Hepatic stellate cell (primary cell): ENCODE measurements around the gene UTF1.

Experiments
- DNase-seq: peaks from one replicate; pipeline ENCODE4 v3.0.0; 2011; ENCODE audit warnings: low spot score

UTF1 gene

GRCh38 chr10:133230044-133230361, at the start of gene UTF1:
TSS of gene UTF1 (plus strand) at chr10:133230217. CDS start at chr10:133230289, 72 bp downstream.
- no peak for DNase-seq

- DNase-seq = no peak
Measured at GRCh38 chr10:133180965-133181639, 48.9 kb upstream of the UTF1 start.

DNA sequence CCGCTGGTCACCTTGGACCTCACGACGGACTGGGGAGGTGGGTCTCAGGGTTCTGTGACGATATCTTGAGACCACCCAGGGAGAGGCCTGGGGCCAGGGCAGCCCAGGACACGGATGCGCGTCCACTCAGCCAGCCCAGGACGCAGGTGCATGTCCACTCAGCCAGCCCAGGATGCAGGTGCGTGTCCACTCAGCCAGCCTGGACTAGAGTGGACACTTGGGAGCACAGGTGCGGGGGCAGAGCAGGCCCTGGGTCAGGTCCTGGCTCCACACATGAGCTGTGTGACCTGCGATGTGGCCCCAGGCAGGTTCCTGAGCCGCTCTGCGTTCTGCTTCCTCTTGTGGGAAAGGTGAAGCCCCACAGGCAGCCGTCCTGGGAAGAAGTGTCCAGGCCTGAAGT, 47.8 kb upstream of the UTF1 start:
- no peak for DNase-seq

GRCh38 chr10:133182791-133183645, 47.0 kb upstream of the UTF1 start:
- DNase-seq = no peak

DNA sequence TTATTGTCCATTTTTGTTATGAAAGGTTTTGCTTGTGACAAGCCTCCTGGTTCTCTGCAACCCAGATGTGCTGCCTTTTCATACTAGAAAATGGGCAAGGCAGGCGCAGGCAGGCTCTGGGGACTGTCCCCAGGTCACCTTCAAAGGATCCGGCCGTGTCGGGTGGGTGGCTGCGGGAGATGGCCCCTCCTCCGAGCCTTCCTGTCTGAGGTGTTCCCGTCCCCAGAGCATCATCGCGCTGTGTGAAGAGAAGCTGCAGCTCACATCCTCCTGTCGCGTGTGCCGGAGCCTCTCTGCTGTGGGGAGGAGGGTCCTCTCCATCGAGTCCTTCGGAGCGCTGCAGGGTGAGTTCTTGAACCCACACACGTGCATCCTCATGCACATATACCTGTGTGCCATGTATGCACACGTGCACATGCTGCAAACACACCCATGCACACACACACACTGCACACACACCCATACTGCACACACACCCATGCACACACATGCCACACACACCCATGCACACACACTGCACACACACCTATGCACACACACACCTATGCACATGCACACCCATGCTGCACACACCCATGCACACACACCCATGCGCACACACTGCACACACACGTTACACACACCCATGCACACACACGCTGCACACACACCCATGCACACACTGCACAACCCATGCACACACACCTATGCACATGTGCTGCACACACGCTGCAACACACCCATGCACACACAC, 46.2 kb upstream of the UTF1 start:
- DNase-seq = no peak

GRCh38 chr10:133184591-133185244, 45.3 kb upstream of the UTF1 start:
- DNase-seq = no peak

GRCh38 chr10:133185421-133185820, 44.6 kb upstream of the UTF1 start:
- DNase-seq = no peak

GRCh38 chr10:133185916-133186315, 44.1 kb upstream of the UTF1 start:
- DNase-seq = no peak

GRCh38 chr10:133186416-133187090, 43.5 kb upstream of the UTF1 start:
- DNase-seq = no peak

GRCh38 chr10:133187091-133187905, 42.7 kb upstream of the UTF1 start:
- no peak for DNase-seq

- no peak for DNase-seq
Measured at GRCh38 chr10:133187906-133188681, 41.9 kb upstream of the UTF1 start.

DNA sequence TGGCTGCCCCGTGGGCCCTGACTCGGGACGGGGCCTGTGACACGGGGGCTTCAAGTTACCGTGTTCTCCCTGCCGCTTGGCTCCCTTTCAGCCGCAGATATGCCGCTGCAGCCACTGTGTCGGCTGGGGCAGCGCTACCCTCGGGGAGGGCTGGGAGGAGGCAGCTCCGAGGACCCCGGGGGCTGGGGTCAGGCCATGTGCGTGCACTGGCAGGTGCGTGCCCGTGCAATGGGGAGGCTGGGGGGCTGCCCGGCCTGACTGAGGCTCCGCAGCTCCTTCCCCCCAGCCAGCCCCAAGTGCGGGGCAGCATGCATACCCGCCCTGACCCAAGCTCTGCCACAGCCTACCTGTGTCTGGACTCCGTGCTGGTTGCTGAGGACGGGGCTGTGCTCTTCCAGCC, 40.8 kb upstream of the UTF1 start:
- DNase-seq = no peak

DNA sequence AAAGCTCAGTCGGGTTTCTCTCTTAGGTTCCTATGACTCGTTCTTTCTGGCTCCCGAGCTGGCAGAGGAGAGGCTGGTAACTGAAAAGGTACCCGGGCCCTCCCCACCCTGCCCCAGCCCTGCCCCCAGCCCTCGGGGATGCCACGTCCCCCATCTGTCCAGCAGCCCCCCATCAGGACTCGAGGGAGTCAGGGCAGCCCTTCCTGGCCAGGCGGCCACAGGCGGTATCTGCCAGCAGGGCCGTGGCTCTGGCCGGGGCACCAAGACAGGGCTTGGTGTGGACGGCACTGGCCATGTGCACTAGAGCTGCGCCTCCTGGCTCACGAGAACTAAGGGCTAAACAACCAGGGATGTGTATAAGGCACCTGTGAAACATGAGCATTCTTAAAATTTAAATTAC, 40.3 kb upstream of the UTF1 start:
- DNase-seq = no peak

- no peak for DNase-seq
Measured at GRCh38 chr10:133190225-133190624, 39.8 kb upstream of the UTF1 start.

DNA sequence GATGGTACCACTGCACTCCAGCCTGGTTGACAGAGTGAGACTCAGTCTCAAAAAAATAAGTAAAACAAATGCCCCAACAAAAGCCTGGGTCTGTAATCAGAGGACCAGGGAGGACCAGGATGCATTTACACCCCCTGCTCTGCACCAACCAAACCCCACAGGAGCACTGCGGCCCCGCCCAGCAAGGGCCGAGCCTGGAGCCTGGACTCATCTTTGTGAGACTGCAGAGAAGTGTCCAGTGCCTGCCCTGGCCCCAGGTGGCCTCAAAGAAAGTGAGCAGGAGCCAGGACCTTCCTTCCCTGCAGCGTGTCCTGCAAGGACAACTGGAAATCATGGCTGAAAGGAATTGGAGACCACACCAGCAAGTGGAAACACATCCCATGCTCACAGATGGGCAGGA, 38.4 kb upstream of the UTF1 start:
- no peak for DNase-seq

DNA sequence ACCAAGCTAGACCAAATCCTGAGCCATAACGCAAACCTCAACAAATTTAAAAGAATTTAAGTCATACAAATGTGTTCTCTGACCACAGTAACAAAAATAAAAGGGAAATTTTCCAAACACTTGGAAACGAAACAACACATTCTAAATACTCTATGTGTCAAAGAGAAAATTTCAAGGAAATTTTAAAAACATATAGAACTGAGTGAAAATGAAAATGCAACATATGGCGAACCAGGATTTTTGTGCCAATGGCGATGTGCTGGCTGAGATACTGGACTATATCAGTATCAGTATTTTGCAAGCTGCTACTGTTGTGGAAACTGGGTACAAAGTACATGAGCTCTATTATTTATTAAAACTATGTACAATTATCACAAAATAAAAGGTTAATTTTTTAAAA, 35.9 kb upstream of the UTF1 start:
- no peak for DNase-seq

DNA sequence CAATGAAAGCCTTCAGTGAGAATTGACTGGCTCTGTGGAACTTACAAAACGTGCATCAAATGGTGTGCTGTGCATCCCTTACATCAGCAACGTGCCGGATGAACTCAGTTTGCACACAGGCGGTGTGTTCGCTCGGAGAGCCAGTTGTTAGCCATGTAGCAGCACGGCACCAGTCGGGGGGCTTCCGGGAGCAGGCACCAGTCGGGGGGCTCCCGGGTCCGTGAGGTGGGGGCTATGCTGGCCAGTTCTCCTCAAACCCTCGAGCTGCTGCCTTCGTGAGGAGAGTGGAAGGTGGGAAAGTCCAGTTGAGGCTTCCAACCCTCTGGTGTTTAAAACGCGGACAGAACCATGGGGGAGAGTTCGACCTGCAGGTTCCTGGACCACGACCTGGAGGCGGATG, 34.9 kb upstream of the UTF1 start:
- no peak for DNase-seq

GRCh38 chr10:133195611-133196010, 34.4 kb upstream of the UTF1 start:
- DNase-seq = no peak

DNA sequence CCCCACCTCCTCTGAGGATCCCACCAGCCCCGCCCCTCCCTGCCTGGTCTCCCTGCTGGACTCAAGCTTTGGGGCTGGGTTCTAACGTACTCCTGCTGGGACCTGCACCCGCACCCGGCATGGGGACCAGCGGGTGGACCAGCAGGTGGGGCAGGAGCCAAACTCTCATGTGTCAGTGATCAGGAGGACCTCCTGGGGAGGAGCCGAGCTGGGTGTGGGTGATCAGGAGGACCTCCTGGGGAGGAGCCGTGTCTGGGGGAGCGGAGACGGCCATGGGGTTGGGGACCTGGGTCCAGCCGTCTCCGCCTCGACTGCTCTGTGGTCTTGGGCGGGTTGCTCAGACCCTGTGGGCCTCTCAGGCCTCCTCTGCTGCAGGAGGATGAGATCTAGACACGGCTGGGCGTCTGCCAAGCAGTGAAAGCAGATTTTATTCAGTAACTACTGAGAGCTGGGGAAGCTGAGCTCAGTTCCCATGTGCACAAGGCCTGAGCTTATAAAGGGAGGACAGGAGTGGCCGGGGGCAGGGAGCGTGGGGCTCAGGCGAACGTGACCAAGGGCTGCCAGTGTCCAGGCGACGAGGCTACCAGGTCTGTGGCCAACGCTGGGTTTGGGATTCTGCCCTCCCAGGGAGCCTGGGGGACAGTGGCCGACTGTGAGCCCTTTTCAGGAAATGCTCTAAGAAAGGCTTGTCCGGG, 33.6 kb upstream of the UTF1 start:
- no peak for DNase-seq
